SU-DHL-6 (cell line): ENCODE data around the gene BCDIN3D.

Source experiments
- H2AFZ ChIP-seq: fragments of 200-600 bp; sonication (generic); 2 replicates; pipeline ENCODE4 v1.6.1; 2014; ENCODE audit warnings: low read depth, mild to moderate bottlenecking, moderate library complexity, mixed read lengths, antibody characterized with exemption, low read length; ENCODE audit not compliant: severe bottlenecking
- H3F3A ChIP-seq: fragments of 200-600 bp; shearing (Covaris generic); 2 replicates; pipeline ENCODE4 v1.6.0; 2016; ENCODE audit warnings: antibody characterized with exemption, mild to moderate bottlenecking; ENCODE audit not compliant: insufficient read depth
- H3K27ac ChIP-seq: fragments of 200-600 bp; sonication (generic); 2 replicates; pipeline ENCODE4 v1.5.1; 2016; ENCODE audit warnings: low read depth, mild to moderate bottlenecking, low read length, moderate library complexity, mixed read lengths
- H3K27me3 ChIP-seq: fragments of 200-600 bp; sonication (generic), shearing (Covaris generic); 2 replicates; pipeline ENCODE4 v1.6.0; 2014; ENCODE audit warnings: mild to moderate bottlenecking, low read length
- H3K36me3 ChIP-seq: fragments of 200-600 bp; sonication (generic); 2 replicates; pipeline ENCODE4 v1.6.1; 2014; ENCODE audit warnings: mild to moderate bottlenecking, low read length, mixed read lengths
- H3K4me2 ChIP-seq: fragments of 300-600, 200-600 bp; shearing (Covaris generic), sonication (generic); 2 replicates; pipeline ENCODE4 v1.6.0; 2014; ENCODE audit warnings: low read length, low read depth, mild to moderate bottlenecking; ENCODE audit not compliant: poor library complexity, severe bottlenecking
- H3K4me3 ChIP-seq: fragments of 200-600 bp; sonication (generic); 2 replicates; pipeline ENCODE4 v1.5.1; 2014; ENCODE audit warnings: antibody characterized with exemption, low read length, mild to moderate bottlenecking, mixed read lengths; ENCODE audit not compliant: insufficient read depth, poor library complexity, severe bottlenecking
- H3K79me2 ChIP-seq: fragments of 200-600 bp; sonication (generic); 2 replicates; pipeline ENCODE4 v1.6.1; 2014; ENCODE audit warnings: mild to moderate bottlenecking, low read length, moderate library complexity; ENCODE audit not compliant: insufficient read depth
- H3K9ac ChIP-seq: fragments of 200-600 bp; sonication (generic); 2 replicates; pipeline ENCODE4 v1.7.0; 2014; ENCODE audit warnings: mild to moderate bottlenecking, low read length
- H3K9me2 ChIP-seq: fragments of 200-600 bp; sonication (generic); replicated peaks from 2 replicates; pipeline ENCODE4 v1.6.1; 2014; ENCODE audit warnings: low read length; ENCODE audit not compliant: insufficient read depth
- H3K9me3 ChIP-seq: fragments of 200-600 bp; sonication (generic); 2 replicates; pipeline ENCODE4 v1.6.1; 2014; ENCODE audit warnings: low read length, mixed read lengths; ENCODE audit not compliant: insufficient read depth
- H4K20me1 ChIP-seq: fragments of 200-600 bp; sonication (generic); 2 replicates; pipeline ENCODE4 v1.6.1; 2014; ENCODE audit warnings: low read depth, mild to moderate bottlenecking, antibody characterized with exemption, low read length, moderate library complexity, mixed read lengths
- CTCF ChIP-seq: fragments of 200-600 bp; sonication (generic); IDR thresholded peaks from one replicate; pipeline ENCODE4 v1.5.1; 2017; ENCODE audit warnings: antibody characterized with exemption, mild to moderate bottlenecking, low read length, moderate library complexity; ENCODE audit not compliant: insufficient read depth, poor library complexity, severe bottlenecking
- EZH2phosphoT487 ChIP-seq: fragments of 200-600 bp; sonication (generic), shearing (Covaris generic); conservative IDR thresholded peaks from 2 replicates; pipeline ENCODE4 v1.6.1; 2018; ENCODE audit warnings: mild to moderate bottlenecking, antibody characterized with exemption, low read length, moderate library complexity, mixed read lengths

Gene BCDIN3D

GRCh38 chr12:49868449-49868848 lies 25.5 kb upstream of the BCDIN3D start:
- no peaks in the 10 kb centered on the region for H3K27me3 ChIP-seq
- H3K27ac ChIP-seq: no peak overlapping the region
- no peaks in the 10 kb centered on the region for H3F3A ChIP-seq
- no peak for TF ChIP-seq EZH2phosphoT487
- TF ChIP-seq CTCF: no peak
- H2AFZ ChIP-seq: no peak overlapping the region
- H3K36me3 ChIP-seq: no peaks in the 10 kb centered on the region
- no peaks in the 10 kb centered on the region for H3K9me3 ChIP-seq
- no peak overlapping the region for H3K9ac ChIP-seq
- H3K4me3 ChIP-seq: no peak overlapping the region
- H3K9me2 ChIP-seq: no peaks in the 10 kb centered on the region
- H3K4me2 ChIP-seq: no peak overlapping the region
- no peaks in the 10 kb centered on the region for H4K20me1 ChIP-seq
- H3K79me2 ChIP-seq: no peaks in the 10 kb centered on the region

DNA sequence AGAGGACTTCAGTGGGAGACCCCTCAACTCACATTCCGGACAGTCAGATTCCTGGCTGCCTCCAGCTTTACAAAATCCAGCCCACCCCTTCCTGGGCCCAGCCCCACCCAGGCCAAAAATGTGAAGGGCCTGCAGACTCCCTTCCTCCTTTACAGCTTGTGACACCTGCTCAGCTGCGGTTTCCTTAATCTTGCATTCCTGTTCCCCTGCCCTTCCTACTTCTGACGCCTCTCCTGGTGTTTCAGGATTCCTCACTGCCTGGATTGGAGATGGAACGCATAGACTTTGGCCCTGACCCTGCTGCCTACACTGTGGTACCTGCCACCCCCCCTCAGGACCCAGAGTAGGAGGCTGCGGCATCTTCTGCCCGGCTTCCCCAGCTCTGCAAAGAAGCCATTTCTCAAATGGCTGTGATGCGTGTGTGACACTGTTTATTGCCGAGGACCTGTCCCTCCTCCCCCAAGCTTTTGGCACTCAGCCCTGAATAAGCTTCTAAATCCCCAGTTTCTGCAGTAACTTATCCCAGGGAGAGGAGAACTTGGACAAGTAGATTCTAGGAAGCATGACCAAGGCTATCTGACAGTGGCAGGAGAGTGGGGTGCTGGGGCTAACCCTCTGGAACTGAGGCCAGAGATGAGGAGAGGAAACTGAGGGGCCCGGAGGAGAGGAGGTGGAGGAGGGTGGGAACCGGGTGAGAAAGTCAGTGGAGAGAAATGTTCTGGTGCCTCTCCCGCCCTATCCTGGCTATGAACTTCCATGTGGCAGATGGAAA lies 24.9 kb upstream of the BCDIN3D start:
- no peaks in the 10 kb centered on the region for H3K36me3 ChIP-seq
- H3K9me2 ChIP-seq: no peaks in the 10 kb centered on the region
- H4K20me1 ChIP-seq: no peaks in the 10 kb centered on the region
- no peak overlapping the region for H2AFZ ChIP-seq
- H3K9ac ChIP-seq: no peak overlapping the region
- TF ChIP-seq EZH2phosphoT487 (no peak), CTCF (no peak)
- H3K27ac ChIP-seq: no peak overlapping the region
- no peaks in the 10 kb centered on the region for H3K79me2 ChIP-seq
- H3K27me3 ChIP-seq: no peaks in the 10 kb centered on the region
- H3F3A ChIP-seq: no peaks in the 10 kb centered on the region
- H3K9me3 ChIP-seq: no peaks in the 10 kb centered on the region
- H3K4me2 ChIP-seq: no peak overlapping the region
- H3K4me3 ChIP-seq: no peak overlapping the region

GRCh38 chr12:49866859-49867569 lies 24.1 kb upstream of the BCDIN3D start:
- Histone ChIP-seq H3K27me3 (no peaks in the 10 kb centered on the region), H3K9ac (no peak overlapping the region), H3K4me3 (no peak overlapping the region), H3K36me3 (no peaks in the 10 kb centered on the region), H3F3A (no peaks in the 10 kb centered on the region), H3K79me2 (no peaks in the 10 kb centered on the region), H3K4me2 (no peak overlapping the region), H3K27ac (no peak overlapping the region), H3K9me2 (no peaks in the 10 kb centered on the region), H3K9me3 (no peaks in the 10 kb centered on the region), H4K20me1 (no peaks in the 10 kb centered on the region), H2AFZ (no peak overlapping the region)
- no peak for TF ChIP-seq EZH2phosphoT487
- peak; percentile 76 for TF ChIP-seq CTCF
